Hepatocyte (in vitro differentiated cells): ENCODE results near the gene SPATA1. TPM values are rescaled to one million over a fixed set of nuclear protein-coding genes. Genes with fewer than 3 reads are reported as not detected.
A peak's percentile ranks its signal among the peaks of the same experiment; 100 is the strongest.

Experiments used
- DNase-seq: peaks from one replicate; pipeline ENCODE4 v3.0.0-alpha.2; 2016; ENCODE audit warnings: low spot score
- H2AFZ ChIP-seq: fragments of 200-600 bp; sonication (generic); 2 replicates; pipeline ENCODE4 v1.6.0; 2016; ENCODE audit warnings: antibody characterized with exemption, mild to moderate bottlenecking
- H3K27ac ChIP-seq: fragments of 200-600 bp; sonication (generic); 2 replicates; pipeline ENCODE4 v1.5.1; 2016; ENCODE audit warnings: mild to moderate bottlenecking
- H3K27me3 ChIP-seq: fragments of 200-600 bp; sonication (generic); 2 replicates; pipeline ENCODE4 v1.6.1; 2016
- H3K36me3 ChIP-seq: fragments of 200-600 bp; sonication (generic); replicated peaks from 2 replicates; pipeline ENCODE4 v1.5.1; 2016; ENCODE audit warnings: low read depth; ENCODE audit not compliant: insufficient read depth
- H3K4me1 ChIP-seq: fragments of 200-600 bp; sonication (generic); 2 replicates; pipeline ENCODE4 v1.5.1; 2016; ENCODE audit warnings: mild to moderate bottlenecking, moderate library complexity; ENCODE audit not compliant: insufficient read depth
- H3K4me2 ChIP-seq: fragments of 200-600 bp; sonication (generic); 2 replicates; pipeline ENCODE4 v1.6.0; 2016
- H3K4me3 ChIP-seq: fragments of 200-600 bp; sonication (generic); 2 replicates; pipeline ENCODE4 v1.5.1; 2016; ENCODE audit warnings: mild to moderate bottlenecking
- H3K79me2 ChIP-seq: fragments of 200-600 bp; sonication (generic); 2 replicates; pipeline ENCODE4 v1.6.0; 2017; ENCODE audit warnings: mild to moderate bottlenecking
- H3K9me2 ChIP-seq: fragments of 200-600 bp; sonication (generic); replicated peaks from 2 replicates; pipeline ENCODE4 v1.6.0; 2017; ENCODE audit warnings: mild to moderate bottlenecking; ENCODE audit not compliant: insufficient read depth
- H3K9me3 ChIP-seq: fragments of 200-600 bp; sonication (generic); 2 replicates; pipeline ENCODE4 v1.5.1; 2016; ENCODE audit warnings: low read depth, mild to moderate bottlenecking
- H4K20me1 ChIP-seq: fragments of 200-600 bp; sonication (generic); 2 replicates; pipeline ENCODE4 v1.6.0; 2016; ENCODE audit warnings: mild to moderate bottlenecking; ENCODE audit not compliant: insufficient read depth, poor library complexity, severe bottlenecking
- CTCF ChIP-seq: fragments of 200-600 bp; sonication (generic); IDR thresholded peaks from 2 replicates; pipeline ENCODE4 v1.5.1; 2016; ENCODE audit warnings: antibody characterized with exemption, mild to moderate bottlenecking; ENCODE audit not compliant: poor library complexity
- EZH2 ChIP-seq: fragments of 200-600 bp; sonication (generic); IDR thresholded peaks from 2 replicates; pipeline ENCODE4 v1.6.1; 2016; ENCODE audit warnings: antibody characterized with exemption, mild to moderate bottlenecking, borderline replicate concordance
- EZH2phosphoT487 ChIP-seq: fragments of 200-600 bp; sonication (generic); IDR thresholded peaks from one replicate; pipeline ENCODE4 v1.6.1; 2018; ENCODE audit warnings: antibody characterized with exemption, mild to moderate bottlenecking, low read depth, moderate library complexity; ENCODE audit not compliant: unreplicated experiment, severe bottlenecking
- WGBS: methylation state at CpG from one replicate; pipeline ENCODE4 v1.1.6; 2016; ENCODE audit warnings: low lambda C conversion rate; ENCODE audit errors: missing lambda C conversion rate; 5-methylcytosine and 5-hydroxymethylcytosine counted together
- polyA plus RNA-seq: library from polyadenylated mRNA; unstranded; fragments of >200 nt; fragmentation: Nextera tagmentation; extraction: Ambion mirVana; gene quantifications from 2 replicates; pipeline ENCODE4 v1.2.1, GENCODE V29; 2016
- total RNA-seq: library from RNA; depleted of rRNA; stranded (reverse); fragments of >200 nt; gene quantifications from 2 replicates; pipeline ENCODE4 v1.2.3, GENCODE V29; 2014

SPATA1 gene
- 0.90 and 2.6 TPM in 2 replicates for total RNA-seq
- polyA plus RNA-seq, result 0.70 and 1.4 TPM in 2 replicates

GRCh38 chr1:84506002-84506728 is at the start of gene SPATA1, which contains the start of gene GNG5:
TSS of gene SPATA1 (plus strand) at chr1:84506386. CDS start at chr1:84516360, 9,974 bp downstream.
TSS of gene GNG5 (minus strand) at chr1:84506581. CDS start at chr1:84506091, 490 bp downstream.
- DNase-seq, result peak; percentile 99
- H4K20me1 ChIP-seq, result peaks cover 36% of the 10 kb centered on the region
- H3K79me2 ChIP-seq, result peaks cover 57% of the 10 kb centered on the region
- no peaks in the 10 kb centered on the region for H3K27me3 ChIP-seq
- H2AFZ ChIP-seq, result peak within 1 kb of the TSS; percentile 69
- H3K9me3 ChIP-seq, result no peaks in the 10 kb centered on the region
- peak within 1 kb of the TSS; percentile 84 for H3K4me2 ChIP-seq
- H3K9me2 ChIP-seq, result no peaks in the 10 kb centered on the region
- peaks cover 20% of the 10 kb centered on the region for H3K4me1 ChIP-seq
- WGBS, result 3% methylated on average over 39 of the region's 60 CpGs
- H3K4me3 ChIP-seq, result peak within 1 kb of the TSS; percentile 95
- no peaks in the 10 kb centered on the region for H3K36me3 ChIP-seq
- TF ChIP-seq EZH2 (no peak), EZH2phosphoT487 (no peak), CTCF (no peak)
- peak within 1 kb of the TSS; percentile 98 for H3K27ac ChIP-seq

- WGBS, result 75% methylated on average over 1 of the region's 1 CpG
- TF ChIP-seq EZH2 (no peak), CTCF (no peak), EZH2phosphoT487 (no peak)
- Histone ChIP-seq H4K20me1 (no peaks in the 10 kb centered on the region), H3K79me2 (no peaks in the 10 kb centered on the region), H3K36me3 (no peaks in the 10 kb centered on the region), H3K9me2 (no peaks in the 10 kb centered on the region), H2AFZ (no peak overlapping the region), H3K4me3 (no peak overlapping the region), H3K27me3 (peaks cover 24% of the 10 kb centered on the region), H3K27ac (no peak overlapping the region), H3K4me1 (no peaks in the 10 kb centered on the region), H3K4me2 (no peak overlapping the region), H3K9me3 (no peaks in the 10 kb centered on the region)
- no peak for DNase-seq
These were observed 44.1 kb upstream of the SPATA1 start for GRCh38 chr1:84462118-84462517.

GRCh38 chr1:84467298-84467697 is 38.9 kb upstream of the SPATA1 start:
- Histone ChIP-seq H3K9me3 (no peaks in the 10 kb centered on the region), H3K4me1 (no peaks in the 10 kb centered on the region), H3K27ac (no peak overlapping the region), H2AFZ (no peak overlapping the region), H4K20me1 (no peaks in the 10 kb centered on the region), H3K4me3 (no peak overlapping the region), H3K4me2 (no peak overlapping the region), H3K9me2 (no peaks in the 10 kb centered on the region), H3K36me3 (no peaks in the 10 kb centered on the region), H3K27me3 (peaks cover 65% of the 10 kb centered on the region), H3K79me2 (no peaks in the 10 kb centered on the region)
- no peak for DNase-seq
- no peak for TF ChIP-seq CTCF
- no peak for TF ChIP-seq EZH2
- no peak for TF ChIP-seq EZH2phosphoT487
